GM21381 (cell line): ENCODE results near the gene CELSR1.

Experiments used
- ATAC-seq: cut with Tn5 transposase; IDR thresholded peaks from one replicate; pipeline ENCODE4 v1.9.1; 2021; ENCODE audit warnings: mild to moderate bottlenecking, moderate library complexity; ENCODE audit not compliant: unreplicated experiment

Gene CELSR1

GRCh38 chr22:46355996-46356471 lies 181.4 kb downstream of the CELSR1 start:
- no peak for ATAC-seq

GRCh38 chr22:46355369-46355995 lies 181.9 kb downstream of the CELSR1 start:
- ATAC-seq = no peak

- no peak for ATAC-seq
Observed at GRCh38 chr22:46354993-46355305, 182.5 kb downstream of the CELSR1 start.

- no peak for ATAC-seq
Observed at GRCh38 chr22:46354176-46354992, 183.0 kb downstream of the CELSR1 start.

DNA sequence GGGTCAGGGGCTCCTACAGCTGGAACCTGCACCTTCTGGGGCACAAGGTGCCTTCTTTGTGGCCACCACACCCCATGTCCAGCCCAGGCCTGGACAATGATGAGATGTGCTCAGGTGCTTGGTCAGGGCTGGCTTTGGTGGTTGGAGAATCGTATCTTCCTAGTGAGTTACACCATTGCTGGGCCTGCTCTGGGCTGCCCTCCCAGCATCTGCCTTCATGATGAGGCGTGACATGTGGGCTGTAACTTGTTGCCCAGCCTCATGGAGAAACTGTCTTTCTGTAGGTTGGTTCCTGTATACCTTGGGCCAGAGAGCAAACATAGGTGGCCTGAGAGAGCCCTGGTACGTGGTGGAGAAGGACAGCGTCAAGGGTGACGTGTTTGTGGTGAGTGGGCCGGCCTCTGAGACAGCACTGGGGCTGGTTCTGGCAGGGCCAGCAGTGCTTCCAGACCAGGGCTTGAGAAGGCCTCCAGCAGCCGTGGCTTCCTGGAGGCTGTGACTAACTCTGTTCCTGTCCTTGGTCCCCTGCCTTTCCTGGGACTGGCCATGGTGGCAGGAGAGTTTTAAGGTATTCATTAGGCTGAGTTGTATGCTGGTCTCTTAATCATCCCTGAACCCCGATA lies 183.8 kb downstream of the CELSR1 start:
- no peak for ATAC-seq

DNA sequence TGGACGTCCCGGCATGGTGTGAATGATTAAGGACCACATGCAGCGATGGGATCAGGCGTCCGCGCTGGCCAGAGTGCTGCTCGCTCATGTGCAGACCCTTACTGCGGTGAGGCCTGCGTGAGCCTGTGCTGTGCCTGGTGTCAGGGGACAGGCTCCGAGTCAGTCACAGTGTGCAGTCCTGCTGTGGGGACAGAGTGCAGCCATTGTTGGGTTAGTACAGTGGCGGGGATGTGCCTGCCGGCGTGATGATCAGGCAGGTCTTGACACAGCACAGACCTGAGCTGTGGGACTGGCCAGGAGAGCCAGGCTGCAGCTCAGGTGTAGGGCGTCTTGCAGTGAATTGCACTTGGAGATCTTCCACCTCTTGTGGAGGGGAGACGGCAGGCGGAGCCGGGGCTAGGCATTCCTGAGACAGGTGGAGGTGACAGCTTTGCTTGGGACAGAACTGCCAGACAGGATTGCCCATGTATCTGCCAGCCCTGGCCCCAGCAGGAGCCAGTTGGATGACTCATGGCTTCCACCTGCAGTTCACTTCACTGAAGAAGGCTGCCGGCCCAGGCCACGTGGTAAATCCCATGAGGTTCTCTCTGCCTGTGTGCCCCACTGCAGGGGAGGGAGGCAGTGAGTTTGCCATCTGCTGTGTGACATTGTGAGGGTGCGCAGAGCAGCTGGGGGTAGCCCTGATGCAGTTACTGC lies 184.6 kb downstream of the CELSR1 start:
- ATAC-seq = no peak

DNA sequence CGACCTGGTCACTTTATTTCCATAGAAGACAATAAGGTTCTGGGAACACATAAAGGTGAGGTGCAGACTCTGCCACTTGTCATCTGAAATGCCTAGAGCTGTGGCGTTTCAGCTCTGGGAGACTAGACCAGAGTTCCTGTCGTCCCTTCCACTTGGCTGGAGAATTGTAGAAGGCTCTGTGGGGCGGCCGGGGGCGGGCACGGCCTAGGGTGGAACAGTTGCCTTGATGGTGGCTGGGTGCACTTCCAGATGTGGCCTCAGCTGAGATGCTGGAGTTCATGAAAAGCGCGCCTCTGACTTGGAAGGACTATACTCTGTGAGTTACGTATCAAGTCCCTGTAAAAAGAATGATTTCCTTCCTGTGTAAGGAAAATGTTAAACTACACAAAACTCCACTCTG lies 185.1 kb downstream of the CELSR1 start:
- no peak for ATAC-seq

DNA sequence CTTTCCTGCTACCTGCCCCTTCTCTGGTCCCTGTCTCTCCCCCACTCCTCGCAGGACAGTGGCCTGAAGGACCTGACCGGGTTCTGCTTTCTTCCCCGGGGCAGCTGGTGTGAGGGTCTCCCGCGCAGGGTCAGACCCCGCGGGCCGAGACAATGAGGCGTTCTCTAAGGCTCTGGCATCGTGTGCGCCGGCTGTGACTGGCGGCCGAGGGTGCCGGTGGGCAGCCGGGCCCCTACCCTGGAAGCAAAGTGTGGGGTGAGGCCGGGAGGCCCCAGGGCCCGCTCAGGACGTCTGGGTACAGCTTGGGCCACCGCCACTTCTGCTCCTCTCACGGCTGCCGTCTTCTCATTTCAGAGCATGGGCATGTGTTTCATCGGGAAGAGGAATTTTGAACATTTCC lies 185.7 kb downstream of the CELSR1 start:
- ATAC-seq = no peak

GRCh38 chr22:46351131-46351735 lies 186.2 kb downstream of the CELSR1 start:
- no peak for ATAC-seq

DNA sequence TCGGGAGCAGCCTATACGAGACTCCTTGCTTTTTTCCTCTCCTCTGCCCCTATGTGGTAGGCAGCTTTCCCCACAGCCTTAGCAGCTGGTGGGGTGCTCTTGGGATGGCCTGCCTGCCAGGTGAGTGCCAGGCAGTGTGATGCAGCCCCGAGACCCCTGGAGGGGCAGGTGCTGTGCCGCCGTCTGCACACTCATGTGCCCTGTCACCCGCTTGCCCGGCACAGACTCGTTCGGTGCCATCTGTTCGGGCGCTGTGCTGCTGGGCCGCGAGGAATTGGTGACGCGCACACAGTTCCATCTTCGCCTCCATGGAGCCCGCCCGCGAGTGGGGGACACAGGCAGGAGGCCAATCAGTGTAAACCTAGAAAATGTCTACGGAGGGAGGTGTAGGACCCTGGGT lies 186.8 kb downstream of the CELSR1 start:
- no peak for ATAC-seq

DNA sequence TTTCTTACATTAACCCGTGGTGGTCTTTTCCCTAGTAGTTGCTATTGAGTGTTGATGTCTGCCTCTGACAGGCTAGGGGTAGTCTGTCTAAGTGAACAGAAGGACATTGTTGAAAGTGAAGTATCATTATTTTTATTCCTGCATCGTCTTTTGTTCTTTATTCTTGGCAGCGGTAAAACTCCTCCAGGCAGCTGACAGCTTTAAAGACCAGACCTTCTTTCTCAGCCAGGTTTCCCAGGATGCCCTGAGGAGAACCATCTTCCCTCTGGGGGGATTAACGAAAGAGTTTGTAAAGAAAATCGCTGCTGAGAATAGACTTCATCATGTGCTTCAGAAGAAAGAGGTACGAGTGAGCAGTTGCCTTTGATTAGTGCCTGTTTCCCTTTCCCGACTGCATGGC lies 187.3 kb downstream of the CELSR1 start:
- no peak for ATAC-seq

- ATAC-seq = no peak
Observed at GRCh38 chr22:46349681-46350080, 187.7 kb downstream of the CELSR1 start.

DNA sequence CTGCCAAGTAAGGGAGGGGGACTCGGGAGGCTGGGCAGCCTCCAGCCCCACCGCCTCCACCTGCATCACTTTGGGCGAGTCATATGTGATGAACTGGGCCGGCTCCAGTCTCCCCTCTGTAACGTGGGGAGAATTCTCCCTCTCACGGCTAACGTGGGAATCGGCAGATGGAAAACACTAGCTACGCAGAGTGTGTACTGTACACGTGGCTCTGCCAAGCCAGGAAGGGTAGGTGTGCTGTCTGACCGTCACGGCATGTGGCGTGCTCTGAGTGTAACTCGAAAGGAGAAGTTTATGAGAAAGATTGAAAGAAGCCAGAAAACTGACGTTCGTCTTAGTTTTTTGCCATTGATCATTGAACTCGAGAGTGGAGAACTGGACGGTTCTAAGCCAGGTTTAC lies 188.2 kb downstream of the CELSR1 start:
- ATAC-seq = no peak

- no peak for ATAC-seq
Observed at GRCh38 chr22:46348099-46348695, 189.2 kb downstream of the CELSR1 start.

DNA sequence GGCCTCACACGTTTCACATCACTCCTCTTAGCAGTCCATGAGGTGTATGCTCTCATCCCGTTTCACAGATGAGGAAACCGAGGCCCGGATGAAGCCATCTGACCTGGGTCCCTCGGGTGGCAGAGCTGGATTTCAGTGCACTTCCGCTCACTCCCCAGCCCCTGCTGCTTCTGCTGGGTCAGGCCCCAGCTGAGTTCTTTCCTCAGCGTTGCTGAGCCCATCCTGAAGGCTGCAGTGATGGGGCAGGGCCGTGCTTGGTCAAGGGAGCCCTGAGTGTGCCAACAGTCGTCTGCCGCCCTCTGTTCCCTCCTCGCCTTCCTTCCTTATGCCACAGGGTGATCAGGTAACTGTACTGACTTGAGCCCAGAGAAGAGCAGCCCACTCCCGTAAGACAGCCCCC lies 189.8 kb downstream of the CELSR1 start:
- ATAC-seq = no peak

DNA sequence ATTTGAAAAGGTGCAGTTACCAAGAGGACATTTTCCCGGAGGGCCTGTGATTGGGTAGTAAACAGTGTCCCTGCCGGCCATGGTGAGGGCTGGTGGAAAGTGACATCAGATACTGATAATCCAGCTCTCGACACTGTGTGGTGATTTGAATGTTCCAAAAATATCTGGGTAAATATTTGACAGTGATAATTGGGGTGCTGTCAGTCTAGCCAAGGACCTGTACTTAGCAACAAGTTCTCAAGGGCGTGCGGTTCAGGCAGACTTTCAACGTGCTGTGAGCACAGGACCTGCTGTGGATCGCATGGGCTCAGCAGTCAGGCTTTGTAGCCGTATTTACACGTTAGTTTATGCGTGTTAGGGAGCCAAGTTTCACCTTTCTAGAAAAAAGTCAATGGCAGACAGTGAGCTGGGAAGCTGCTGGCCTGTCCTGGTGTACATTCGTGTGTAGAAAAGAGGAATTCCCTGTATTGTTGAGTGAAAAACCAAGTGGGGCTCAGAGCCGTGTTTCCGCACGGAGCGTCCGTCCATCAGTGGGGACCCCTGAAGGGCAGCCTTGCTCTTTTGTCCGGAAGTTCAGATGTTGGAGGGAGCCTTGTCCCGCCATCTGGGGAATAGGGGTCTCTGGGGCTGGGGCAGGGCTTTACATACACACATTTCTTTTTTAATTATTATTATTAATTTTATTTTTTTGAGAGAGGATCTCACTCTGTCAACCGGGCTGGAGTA lies 190.6 kb downstream of the CELSR1 start:
- no peak for ATAC-seq

GRCh38 chr22:46340676-46341075 lies 196.7 kb downstream of the CELSR1 start:
- no peak for ATAC-seq

- no peak for ATAC-seq
Observed at GRCh38 chr22:46339956-46340355, 197.5 kb downstream of the CELSR1 start.

GRCh38 chr22:46338636-46339035 lies 198.8 kb downstream of the CELSR1 start:
- ATAC-seq = no peak

DNA sequence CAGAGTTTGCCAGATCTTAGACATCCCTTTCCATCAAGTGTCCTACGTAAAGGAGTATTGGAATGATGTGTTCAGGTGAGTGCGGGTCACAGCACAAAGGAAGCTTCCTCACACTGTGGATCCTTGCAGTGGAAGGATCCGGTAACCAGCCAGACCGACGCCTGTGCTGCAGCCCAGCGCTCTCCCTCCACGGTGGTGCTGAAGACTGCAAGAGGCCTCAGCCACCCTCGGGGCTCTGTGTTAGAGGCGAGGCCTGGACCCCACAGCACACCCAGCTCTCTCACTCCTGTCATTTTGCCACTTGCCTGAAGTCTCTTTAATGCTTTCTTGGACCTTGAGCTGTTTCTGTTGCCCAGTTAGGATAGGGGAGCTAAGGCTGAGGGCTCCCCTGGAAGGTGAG lies 199.6 kb downstream of the CELSR1 start:
- no peak for ATAC-seq
